ENCODE measurements around the gene C14orf93. TPM values are rescaled to one million over a fixed set of nuclear protein-coding genes. Genes with fewer than 3 reads are reported as not detected.

Gene C14orf93
- total RNA-seq, 1 donor: 15.9 TPM

DNA sequence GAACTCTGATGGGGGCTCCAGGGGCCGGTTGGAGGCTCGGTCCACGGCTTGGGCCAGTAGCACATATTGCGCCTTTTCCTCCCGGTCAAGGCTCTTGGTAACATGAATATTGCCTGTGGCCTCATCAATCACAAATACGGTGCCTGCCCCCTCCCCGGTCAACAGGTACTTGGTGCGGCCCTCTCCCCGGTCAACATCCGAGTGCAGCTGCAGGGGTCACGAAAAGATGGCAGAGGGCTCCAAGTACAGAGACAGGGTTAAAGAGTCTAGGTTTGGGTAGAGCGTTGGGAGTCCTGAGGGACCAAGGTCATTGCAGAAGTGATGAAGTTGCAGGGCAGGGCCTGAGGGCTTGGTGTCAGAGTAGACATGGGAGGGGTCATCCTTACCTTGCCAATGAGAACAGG lies 45.2 kb upstream of the C14orf93 start:
- Histone ChIP-seq H3K4me1 (ENCODE audit: insufficient read depth, low read length) (peaks cover 19% of the 10 kb centered on the region), H3K36me3 (ENCODE audit: insufficient read depth, low read length) (peaks cover 16% of the 10 kb centered on the region), H2AFZ (ENCODE audit: low read length) (no peak overlapping the region), H4K20me1 (ENCODE audit: insufficient read depth, low read length) (peaks cover 14% of the 10 kb centered on the region), H3K4me2 (ENCODE audit: insufficient read depth, low read length) (no peak overlapping the region), H3K9me3 (ENCODE audit: low read depth, low read length) (no peaks in the 10 kb centered on the region), H3K4me3 (ENCODE audit: insufficient read depth, low read length) (no peak overlapping the region), H3K27me3 (ENCODE audit: insufficient read depth, low read length) (no peaks in the 10 kb centered on the region), H3K27ac (ENCODE audit: low read depth, low read length) (no peak overlapping the region), H3K79me2 (ENCODE audit: insufficient read depth, low read length) (no peaks in the 10 kb centered on the region)
- peak; percentile 58 for DNase-seq (ENCODE audit: insufficient read length, low spot score, missing footprints)
- TF ChIP-seq, protein P1, sequence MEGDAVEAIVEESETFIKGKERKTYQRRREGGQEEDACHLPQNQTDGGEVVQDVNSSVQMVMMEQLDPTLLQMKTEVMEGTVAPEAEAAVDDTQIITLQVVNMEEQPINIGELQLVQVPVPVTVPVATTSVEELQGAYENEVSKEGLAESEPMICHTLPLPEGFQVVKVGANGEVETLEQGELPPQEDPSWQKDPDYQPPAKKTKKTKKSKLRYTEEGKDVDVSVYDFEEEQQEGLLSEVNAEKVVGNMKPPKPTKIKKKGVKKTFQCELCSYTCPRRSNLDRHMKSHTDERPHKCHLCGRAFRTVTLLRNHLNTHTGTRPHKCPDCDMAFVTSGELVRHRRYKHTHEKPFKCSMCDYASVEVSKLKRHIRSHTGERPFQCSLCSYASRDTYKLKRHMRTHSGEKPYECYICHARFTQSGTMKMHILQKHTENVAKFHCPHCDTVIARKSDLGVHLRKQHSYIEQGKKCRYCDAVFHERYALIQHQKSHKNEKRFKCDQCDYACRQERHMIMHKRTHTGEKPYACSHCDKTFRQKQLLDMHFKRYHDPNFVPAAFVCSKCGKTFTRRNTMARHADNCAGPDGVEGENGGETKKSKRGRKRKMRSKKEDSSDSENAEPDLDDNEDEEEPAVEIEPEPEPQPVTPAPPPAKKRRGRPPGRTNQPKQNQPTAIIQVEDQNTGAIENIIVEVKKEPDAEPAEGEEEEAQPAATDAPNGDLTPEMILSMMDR (IDR thresholded peaks at IDR 0.05; ENCODE audit: extremely low read depth, low read depth, low read length): no peak

DNA sequence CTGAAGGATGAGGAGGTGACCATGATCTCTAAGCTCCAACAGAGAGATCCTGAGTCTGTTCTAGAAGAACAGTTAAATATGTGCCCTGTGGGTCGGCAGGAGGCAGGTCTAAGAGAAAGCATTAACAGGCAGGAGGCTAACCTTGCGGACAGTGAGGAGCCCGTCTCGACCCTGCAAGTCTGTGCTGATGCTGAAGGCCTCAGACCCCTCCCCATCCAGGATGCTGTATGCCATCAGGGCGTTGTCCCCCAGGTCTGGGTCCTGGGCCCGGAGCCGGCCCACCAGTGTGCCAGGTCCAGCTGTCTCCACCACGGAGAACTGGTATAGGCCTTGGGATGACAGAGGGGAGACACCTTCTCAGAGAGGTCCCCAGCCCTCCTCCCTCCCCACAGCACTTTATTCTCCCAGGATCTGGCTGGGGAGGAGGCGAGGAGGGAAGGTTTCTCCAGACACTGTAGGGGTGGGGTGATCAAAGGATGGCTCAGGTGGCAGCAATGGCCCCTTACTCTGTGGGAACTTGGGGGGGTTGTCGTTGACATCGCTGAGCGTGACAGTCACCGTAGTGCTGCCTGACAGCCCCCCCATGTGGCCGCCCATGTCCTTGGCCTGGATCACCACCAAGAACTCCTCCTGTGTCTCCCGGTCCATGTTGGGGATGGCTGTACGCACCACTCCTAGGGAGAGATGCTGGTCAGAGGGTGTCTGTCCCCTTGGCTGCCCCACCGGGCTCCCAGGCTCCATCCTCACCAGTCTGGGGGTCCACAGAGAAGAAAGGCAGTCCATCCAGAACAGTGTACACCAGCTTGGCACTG lies 44.3 kb upstream of the C14orf93 start:
- no peaks in the 10 kb centered on the region for H3K9me3 ChIP-seq (ENCODE audit: low read depth, low read length)
- H2AFZ ChIP-seq (ENCODE audit: low read length): no peak overlapping the region
- no peak overlapping the region for H3K4me3 ChIP-seq (ENCODE audit: insufficient read depth, low read length)
- TF ChIP-seq, protein P1 (IDR thresholded peaks at IDR 0.05; ENCODE audit: extremely low read depth, low read depth, low read length): peak; percentile 19
- H4K20me1 ChIP-seq (ENCODE audit: insufficient read depth, low read length): peaks cover 13% of the 10 kb centered on the region
- H3K36me3 ChIP-seq (ENCODE audit: insufficient read depth, low read length): peaks cover 8% of the 10 kb centered on the region
- H3K4me2 ChIP-seq (ENCODE audit: insufficient read depth, low read length): no peak overlapping the region
- H3K79me2 ChIP-seq (ENCODE audit: insufficient read depth, low read length): no peaks in the 10 kb centered on the region
- no peak overlapping the region for H3K27ac ChIP-seq (ENCODE audit: low read depth, low read length)
- DNase-seq (ENCODE audit: insufficient read length, low spot score, missing footprints): peak; percentile 82
- H3K27me3 ChIP-seq (ENCODE audit: insufficient read depth, low read length): no peaks in the 10 kb centered on the region
- peaks cover 19% of the 10 kb centered on the region for H3K4me1 ChIP-seq (ENCODE audit: insufficient read depth, low read length)

DNA sequence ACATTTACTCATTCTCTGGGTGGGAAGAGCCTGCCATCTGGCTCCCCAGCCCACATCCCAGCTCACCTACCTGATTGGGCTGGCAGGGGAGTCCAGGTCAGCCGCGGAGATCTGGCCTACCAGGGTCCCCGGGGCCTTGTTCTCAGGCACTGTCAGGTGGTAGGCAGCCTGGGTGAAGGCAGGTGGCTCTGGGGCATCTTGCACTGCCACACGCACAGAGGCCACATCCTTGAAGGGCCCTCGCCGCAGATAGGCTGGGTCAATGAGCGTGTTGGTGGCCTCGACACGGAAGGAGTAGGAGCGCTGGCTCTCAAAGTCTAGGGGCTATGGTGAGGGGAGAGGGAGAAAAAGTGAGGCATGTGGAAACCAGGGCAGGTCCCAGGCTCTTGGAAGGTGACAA lies 43.5 kb upstream of the C14orf93 start:
- H3K27me3 ChIP-seq (ENCODE audit: insufficient read depth, low read length): no peaks in the 10 kb centered on the region
- TF ChIP-seq, protein P1 (IDR thresholded peaks at IDR 0.05; ENCODE audit: extremely low read depth, low read depth, low read length): no peak
- no peaks in the 10 kb centered on the region for H3K9me3 ChIP-seq (ENCODE audit: low read depth, low read length)
- H3K27ac ChIP-seq (ENCODE audit: low read depth, low read length): no peak overlapping the region
- peaks cover 5% of the 10 kb centered on the region for H4K20me1 ChIP-seq (ENCODE audit: insufficient read depth, low read length)
- no peak overlapping the region for H2AFZ ChIP-seq (ENCODE audit: low read length)
- no peaks in the 10 kb centered on the region for H3K36me3 ChIP-seq (ENCODE audit: insufficient read depth, low read length)
- peaks cover 17% of the 10 kb centered on the region for H3K4me1 ChIP-seq (ENCODE audit: insufficient read depth, low read length)
- H3K79me2 ChIP-seq (ENCODE audit: insufficient read depth, low read length): no peaks in the 10 kb centered on the region
- no peak overlapping the region for H3K4me2 ChIP-seq (ENCODE audit: insufficient read depth, low read length)
- DNase-seq (ENCODE audit: insufficient read length, low spot score, missing footprints): peak; percentile 76
- H3K4me3 ChIP-seq (ENCODE audit: insufficient read depth, low read length): no peak overlapping the region

DNA sequence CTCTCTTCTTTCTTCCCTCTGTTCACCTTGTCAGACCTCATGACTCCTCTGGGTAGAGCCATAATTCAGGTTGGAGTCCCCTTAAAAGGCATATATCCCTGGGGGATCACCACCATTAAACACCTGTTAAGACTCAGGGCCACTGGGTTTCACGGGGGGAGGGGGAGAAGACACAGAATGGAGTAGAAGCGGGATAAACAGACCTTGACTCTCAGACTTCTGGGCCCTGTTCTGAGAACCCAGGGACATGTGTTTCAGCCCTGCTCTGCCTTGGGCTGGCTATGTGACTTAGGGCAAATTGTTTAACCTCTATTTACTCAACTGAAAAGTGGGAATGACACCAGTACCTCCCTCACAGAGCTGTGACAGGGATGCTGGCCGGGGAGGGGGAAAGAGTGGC lies 42.7 kb upstream of the C14orf93 start:
- Histone ChIP-seq H3K9me3 (ENCODE audit: low read depth, low read length) (no peaks in the 10 kb centered on the region), H3K27me3 (ENCODE audit: insufficient read depth, low read length) (no peaks in the 10 kb centered on the region), H3K4me2 (ENCODE audit: insufficient read depth, low read length) (no peak overlapping the region), H2AFZ (ENCODE audit: low read length) (no peak overlapping the region), H3K4me1 (ENCODE audit: insufficient read depth, low read length) (peaks cover 10% of the 10 kb centered on the region), H3K4me3 (ENCODE audit: insufficient read depth, low read length) (no peak overlapping the region), H3K27ac (ENCODE audit: low read depth, low read length) (no peak overlapping the region), H4K20me1 (ENCODE audit: insufficient read depth, low read length) (no peaks in the 10 kb centered on the region), H3K79me2 (ENCODE audit: insufficient read depth, low read length) (no peaks in the 10 kb centered on the region), H3K36me3 (ENCODE audit: insufficient read depth, low read length) (no peaks in the 10 kb centered on the region)
- no peak for DNase-seq (ENCODE audit: insufficient read length, low spot score, missing footprints)
- TF ChIP-seq, protein P1 (IDR thresholded peaks at IDR 0.05; ENCODE audit: extremely low read depth, low read depth, low read length): no peak

All from osteoblast (primary cell).